Mammary epithelial cell (primary cell): Measurements from ENCODE around the gene TTI1.

Experiments used
- EZH2 ChIP-seq: IDR thresholded peaks from 2 replicates; pipeline ENCODE4 v1.6.1; 2012; ENCODE audit warnings: low read length, inconsistent platforms, borderline replicate concordance
- TF ChIP-seq, protein P1 (sequence below), 2 donors: IDR thresholded peaks in 1 of 2; conservative IDR thresholded peaks in 1 of 2; 2 replicates each; pipeline ENCODE4 v1.5.1; 2011 to 2012; ENCODE audit warnings: inconsistent platforms in 2 of 2, low read length in 2 of 2, mild to moderate bottlenecking in 2 of 2, control low read depth in 1 of 2, low read depth in 1 of 2; ENCODE audit not compliant: insufficient read depth in 1 of 2; ENCODE audit errors: extremely low read depth in 1 of 2

DNA sequence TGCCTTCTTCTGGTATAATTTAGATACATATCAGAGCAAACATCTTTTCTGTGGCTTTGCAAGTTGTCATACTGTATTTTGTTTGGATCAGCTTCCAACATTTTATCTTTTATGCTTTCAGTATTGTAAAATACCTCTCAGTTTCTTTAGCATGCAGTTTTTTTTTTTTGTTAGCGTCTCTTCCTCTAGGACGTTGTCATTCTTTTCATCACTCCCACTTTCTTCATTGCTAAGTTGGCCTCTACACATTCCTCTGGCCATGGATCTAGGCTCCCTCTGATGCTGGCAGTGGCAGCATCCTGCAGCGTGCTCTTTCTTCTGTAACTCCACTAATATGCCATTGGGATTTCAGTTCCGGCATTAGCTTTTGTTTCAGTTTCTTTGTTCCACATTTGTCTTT is 22.0 kb upstream of the TTI1 start:
- TF ChIP-seq, protein P1, sequence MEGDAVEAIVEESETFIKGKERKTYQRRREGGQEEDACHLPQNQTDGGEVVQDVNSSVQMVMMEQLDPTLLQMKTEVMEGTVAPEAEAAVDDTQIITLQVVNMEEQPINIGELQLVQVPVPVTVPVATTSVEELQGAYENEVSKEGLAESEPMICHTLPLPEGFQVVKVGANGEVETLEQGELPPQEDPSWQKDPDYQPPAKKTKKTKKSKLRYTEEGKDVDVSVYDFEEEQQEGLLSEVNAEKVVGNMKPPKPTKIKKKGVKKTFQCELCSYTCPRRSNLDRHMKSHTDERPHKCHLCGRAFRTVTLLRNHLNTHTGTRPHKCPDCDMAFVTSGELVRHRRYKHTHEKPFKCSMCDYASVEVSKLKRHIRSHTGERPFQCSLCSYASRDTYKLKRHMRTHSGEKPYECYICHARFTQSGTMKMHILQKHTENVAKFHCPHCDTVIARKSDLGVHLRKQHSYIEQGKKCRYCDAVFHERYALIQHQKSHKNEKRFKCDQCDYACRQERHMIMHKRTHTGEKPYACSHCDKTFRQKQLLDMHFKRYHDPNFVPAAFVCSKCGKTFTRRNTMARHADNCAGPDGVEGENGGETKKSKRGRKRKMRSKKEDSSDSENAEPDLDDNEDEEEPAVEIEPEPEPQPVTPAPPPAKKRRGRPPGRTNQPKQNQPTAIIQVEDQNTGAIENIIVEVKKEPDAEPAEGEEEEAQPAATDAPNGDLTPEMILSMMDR (conservative IDR thresholded peaks at IDR 0.05 in 1 of 2, IDR thresholded peaks at IDR 0.05 in 1 of 2; ENCODE audit: extremely low read depth in 1 of 2, insufficient read depth in 1 of 2, low read depth in 1 of 2, low read length in 2 of 2): no peak
- no peak for TF ChIP-seq EZH2
